Spleen (tissue), 11 donors: ENCODE measurements around the gene VTI1A. TPM values are rescaled to one million over a fixed set of nuclear protein-coding genes. Genes with fewer than 3 reads are reported as not detected.
"Not testable (repeated sequence)": the region's sequence is repeated elsewhere in the genome, so short reads cannot be mapped to it uniquely, and the experiment has no call there.

ENCODE experiments used
- DNase-seq: peaks from one replicate; pipeline ENCODE4 v3.0.0-alpha.2; 2020
- H3K27ac ChIP-seq, 8 donors: fragments of 200-600 bp; sonication (generic) in 7 of 8; 1 replicate in 4 of 8; 2 replicates in 4 of 8; pipeline versions ENCODE4 v1.5.0 to v1.8.0; 2016 to 2021; ENCODE audit warnings: inconsistent platforms in 4 of 8, mild to moderate bottlenecking in 4 of 8, moderate library complexity in 1 of 8
- H3K27me3 ChIP-seq, 7 donors: fragments of 200-600 bp; sonication (generic) in 6 of 7; replicated peaks in 1 of 7; 1 replicate in 4 of 7; 2 replicates in 3 of 7; pipeline versions ENCODE4 v1.5.0 to v1.8.0; 2016 to 2021; ENCODE audit warnings: inconsistent platforms in 3 of 7, mild to moderate bottlenecking in 1 of 7
- H3K36me3 ChIP-seq, 6 donors: fragments of 200-600 bp; sonication (generic) in 5 of 6; 1 replicate in 4 of 6; 2 replicates in 2 of 6; pipeline versions ENCODE4 v1.5.0 to v1.8.0; 2016 to 2021; ENCODE audit warnings: inconsistent platforms in 2 of 6
- H3K4me1 ChIP-seq, 6 donors: fragments of 200-600 bp; sonication (generic) in 5 of 6; 1 replicate in 3 of 6; 2 replicates in 3 of 6; pipeline versions ENCODE4 v1.5.0 to v1.8.0; 2016 to 2021; ENCODE audit warnings: inconsistent platforms in 3 of 6
- H3K4me3 ChIP-seq, 8 donors: fragments of 200-600 bp; sonication (generic) in 7 of 8; 1 replicate in 4 of 8; 2 replicates in 4 of 8; pipeline versions ENCODE4 v1.5.0 to v1.8.0; 2016 to 2021; ENCODE audit warnings: inconsistent platforms in 4 of 8, mild to moderate bottlenecking in 4 of 8, moderate library complexity in 2 of 8
- H3K9me3 ChIP-seq, 8 donors: fragments of 200-600 bp; sonication (generic) in 7 of 8; 1 replicate in 4 of 8; 2 replicates in 4 of 8; pipeline versions ENCODE4 v1.5.0 to v1.8.0; 2016 to 2021; ENCODE audit warnings: inconsistent platforms in 4 of 8
- CTCF ChIP-seq, 11 experiments: fragments of 200-600 bp in 7 of 11; fragments of 450-650 bp in 4 of 11; sonication (generic) in 4 of 11; IDR thresholded peaks in 8 of 11; conservative IDR thresholded peaks in 3 of 11; 1 replicate in 7 of 11; 2 replicates in 4 of 11; pipeline versions ENCODE4 v1.4.0 to v1.8.0; 2016 to 2021; ENCODE audit warnings: antibody characterized with exemption in 11 of 11, inconsistent platforms in 4 of 11, mild to moderate bottlenecking in 1 of 11
- POLR2A ChIP-seq, 3 donors: fragments of 450-650 bp; IDR thresholded peaks; one replicate each; pipeline ENCODE4 v1.5.1; 2017; ENCODE audit warnings: antibody characterized with exemption in 3 of 3, mild to moderate bottlenecking in 1 of 3
- POLR2AphosphoS5 ChIP-seq, 3 donors: sonication (generic); formaldehyde crosslinking; IDR thresholded peaks; one replicate each; pipeline ENCODE4 v1.5.1; 2017; ENCODE audit warnings: antibody characterized with exemption in 3 of 3
- WGBS, 5 donors: extraction: QIAGEN DNeasy Blood & Tissue Kit in 3 of 5; methylation state at CpG; one replicate each; pipeline versions ENCODE4 v1.1.5 to v1.1.7; 2013 to 2018; 5-methylcytosine and 5-hydroxymethylcytosine counted together
- intact Hi-C: fragments of 100-400 bp; cut with DNase I; formaldehyde crosslinking; loops from one replicate; pipeline ENCODE4 v1.15.0; 2023; ENCODE audit warnings: low total_unique reads
- polyA plus RNA-seq, 3 donors: library from polyadenylated mRNA; stranded (reverse); fragments of 200-250 nt; gene quantifications; one replicate each; pipeline ENCODE4 v1.2.1, GENCODE V29; 2013
- total RNA-seq, 7 donors: library from RNA; depleted of rRNA in 3 of 7; stranded (reverse); fragments of >200 nt in 3 of 7; fragmentation: NEBNext Ultra II Directional in 4 of 7; extraction: Animal tissue kit (Norgen Biotek cat#: 25700) in 4 of 7; gene quantifications; one replicate each; pipeline versions ENCODE4 v1.1.0 to v1.2.1, GENCODE V29; 2016 to 2021
- donor health status: healthy with polysubstance abuse.
- donor health status: DM: no; HTN: no; CAD: no; lungs with moderate emphysema.
- donor health status: DM: no; HTN: no; CAD: no.
- donor health status: Bipolar disorder and iron deficiency.
- donor health status: healthy.
- donor health status: DM: no; HTN: no; CAD: no.
- donor health status: DM: yes; HTN: yes; CAD: no.

Gene VTI1A
- total and polyA plus RNA-seq, 10 donors, result 7.8 to 129 (median 56.2) TPM

- DNase-seq, result no peak
- 89 to 98% (median 94%) methylated on average over 1 of the region's 1 CpG for WGBS, 5 donors
- intact Hi-C loops, result no loop called here
- Histone ChIP-seq H3K27me3 (no peaks in the 10 kb centered on the region), H3K36me3 (peaks cover 0 to 7% (median 0%) of the 10 kb centered on the region in 6 donors), H3K27ac (no peak overlapping the region), H3K4me1 (no peaks in the 10 kb centered on the region), H3K9me3 (no peaks in the 10 kb centered on the region), H3K4me3 (no peak overlapping the region)
- TF ChIP-seq POLR2A (IDR thresholded peaks at IDR 0.05) (no peak), CTCF (IDR thresholded peaks at IDR 0.05 in 8 of 11, conservative IDR thresholded peaks at IDR 0.05 in 3 of 11) (no peak), POLR2AphosphoS5 (IDR thresholded peaks at IDR 0.05) (no peak)
Measured at GRCh38 chr10:112498806-112499205, 51.8 kb downstream of the VTI1A start.

- H3K36me3 ChIP-seq, DNase-seq, H3K9me3 ChIP-seq, H3K4me1 ChIP-seq, H3K27me3 ChIP-seq, H3K27ac ChIP-seq, intact Hi-C loops, H3K4me3 ChIP-seq: not testable (repeated sequence)
- WGBS, 5 donors, result 95 to 98% (median 97%) methylated on average over 8 of the region's 8 CpGs
Measured at GRCh38 chr10:112499985-112500384, 53.0 kb downstream of the VTI1A start.

- peaks cover 0 to 7% (median 0%) of the 10 kb centered on the region in 6 donors for H3K4me1 ChIP-seq
- no peak overlapping the region for H3K4me3 ChIP-seq
- H3K9me3 ChIP-seq, result no peaks in the 10 kb centered on the region
- TF ChIP-seq POLR2A (IDR thresholded peaks at IDR 0.05), result no peak
- no peak for TF ChIP-seq POLR2AphosphoS5 (IDR thresholded peaks at IDR 0.05)
- TF ChIP-seq CTCF (IDR thresholded peaks at IDR 0.05 in 8 of 11, conservative IDR thresholded peaks at IDR 0.05 in 3 of 11), result no peak
- WGBS, 5 donors, result 82 to 92% (median 87%) methylated on average over 2 of the region's 2 CpGs
- H3K27ac ChIP-seq, result no peak overlapping the region
- intact Hi-C loops, result no loop called here
- no peaks in the 10 kb centered on the region for H3K27me3 ChIP-seq
- peaks cover 0 to 7% (median 0%) of the 10 kb centered on the region in 6 donors for H3K36me3 ChIP-seq
- no peak for DNase-seq
Measured at GRCh38 chr10:112502536-112502935, 55.5 kb downstream of the VTI1A start.

GRCh38 chr10:112503643-112504042 is 56.6 kb downstream of the VTI1A start:
- no peaks in the 10 kb centered on the region for H3K27me3 ChIP-seq
- no peak overlapping the region for H3K27ac ChIP-seq
- H3K36me3 ChIP-seq, result peaks cover 0 to 7% (median 0%) of the 10 kb centered on the region in 6 donors
- intact Hi-C loops, result no loop called here
- no peak for TF ChIP-seq POLR2AphosphoS5 (IDR thresholded peaks at IDR 0.05)
- TF ChIP-seq POLR2A (IDR thresholded peaks at IDR 0.05), result no peak
- TF ChIP-seq CTCF (IDR thresholded peaks at IDR 0.05 in 8 of 11, conservative IDR thresholded peaks at IDR 0.05 in 3 of 11), result no peak
- no peaks in the 10 kb centered on the region for H3K9me3 ChIP-seq
- no peak for DNase-seq
- H3K4me3 ChIP-seq, result no peak overlapping the region
- peaks cover 0 to 7% (median 0%) of the 10 kb centered on the region in 6 donors for H3K4me1 ChIP-seq
- 92 to 97% (median 95%) methylated on average over 2 of the region's 2 CpGs for WGBS, 5 donors

- Histone ChIP-seq H3K27ac (no peak overlapping the region), H3K27me3 (no peaks in the 10 kb centered on the region), H3K4me1 (peaks cover 0 to 7% (median 0%) of the 10 kb centered on the region in 6 donors), H3K36me3 (peaks cover 0 to 6% (median 0%) of the 10 kb centered on the region in 6 donors), H3K9me3 (no peaks in the 10 kb centered on the region), H3K4me3 (no peak overlapping the region)
- intact Hi-C loops, result no loop called here
- WGBS, 5 donors, result 53 to 60% (median 58%) methylated on average over 4 of the region's 4 CpGs
- TF ChIP-seq POLR2AphosphoS5 (IDR thresholded peaks at IDR 0.05) (no peak), CTCF (IDR thresholded peaks at IDR 0.05 in 8 of 11, conservative IDR thresholded peaks at IDR 0.05 in 3 of 11) (no peak), POLR2A (IDR thresholded peaks at IDR 0.05) (no peak)
- no peak for DNase-seq
Measured at GRCh38 chr10:112507046-112507445, 60.0 kb downstream of the VTI1A start.
